IMR-90 (cell line): ENCODE results near the gene CLEC16A. TPM values are rescaled to one million over a fixed set of nuclear protein-coding genes. Genes with fewer than 3 reads are reported as not detected.

Source experiments
- ATAC-seq: fragments of 200-7000 bp; cut with Tn5 transposase; 2 replicates; pipeline ENCODE4 v1.9.1; 2020; ENCODE audit warnings: low read depth, mild to moderate bottlenecking, moderate library complexity
- BruUV-seq: library from RNA; stranded (reverse); fragments of 400-500 nt; replicated peaks from 2 replicates; lab custom pipeline; 2021; lab: Mats Ljungman, UMichigan
- CTCF ChIA-PET: fragments of 300-600 bp; formaldehyde crosslinking; extraction: SDS; loops from one replicate; lab custom pipeline; 2021; ENCODE audit warnings: antibody characterized with exemption; lab: Yijun Ruan, JAX
- POLR2A ChIA-PET: fragments of 300-600 bp; sonication (Branson Sonifier 250); formaldehyde crosslinking; loops from one replicate; lab custom pipeline; 2022; ENCODE audit warnings: antibody characterized with exemption; ENCODE audit not compliant: unreplicated experiment; lab: Charles Lee
- DNase-seq: peaks from one replicate; pipeline ENCODE4 v3.0.0; 2013
- H2AFZ ChIP-seq: replicated peaks from 2 replicates; pipeline ENCODE3; 2013; ENCODE audit warnings: low read length, mild to moderate bottlenecking; ENCODE audit not compliant: poor library complexity
- H2AK5ac ChIP-seq: 2 replicates; pipeline ENCODE4 v1.6.1; 2013; ENCODE audit warnings: low read depth, low read length, inconsistent platforms
- H2AK9ac ChIP-seq: replicated peaks from 2 replicates; pipeline ENCODE3; 2013; ENCODE audit warnings: mild to moderate bottlenecking, low read depth, low read length, moderate library complexity; ENCODE audit not compliant: poor library complexity
- H2BK120ac ChIP-seq: 2 replicates; pipeline ENCODE4 v1.6.1; 2013; ENCODE audit warnings: low read depth, low read length, inconsistent platforms
- H2BK15ac ChIP-seq: 3 replicates; pipeline ENCODE4 v1.6.1; 2013; ENCODE audit warnings: low read depth, low read length, inconsistent platforms
- H2BK20ac ChIP-seq: 2 replicates; pipeline ENCODE4 v1.6.1; 2013; ENCODE audit warnings: low read depth, mild to moderate bottlenecking, inconsistent platforms, low read length, moderate library complexity
- H2BK5ac ChIP-seq: 2 replicates; pipeline ENCODE4 v1.6.1; 2013; ENCODE audit warnings: mild to moderate bottlenecking, low read depth, low read length, inconsistent platforms; ENCODE audit not compliant: poor library complexity, severe bottlenecking
- H3K14ac ChIP-seq: replicated peaks from 2 replicates; pipeline ENCODE4 v1.6.1; 2013; ENCODE audit warnings: low read depth, low read length, inconsistent platforms
- H3K18ac ChIP-seq: 2 replicates; pipeline ENCODE4 v1.6.1; 2013; ENCODE audit warnings: low read depth, low read length, control low read depth
- H3K23ac ChIP-seq: 2 replicates; pipeline ENCODE4 v1.6.1; 2013; ENCODE audit warnings: low read depth, low read length, inconsistent platforms
- H3K27ac ChIP-seq: 2 replicates; pipeline ENCODE4 v1.5.1; 2013; ENCODE audit warnings: mild to moderate bottlenecking, control low read depth, low read length; ENCODE audit not compliant: insufficient read depth
- H3K27me3 ChIP-seq: 2 replicates; pipeline ENCODE4 v1.6.1; 2013; ENCODE audit warnings: low read length; ENCODE audit not compliant: control insufficient read depth, insufficient read depth
- H3K36me3 ChIP-seq: 2 replicates; pipeline ENCODE4 v1.6.1; 2013; ENCODE audit warnings: low read length, mixed read lengths; ENCODE audit not compliant: control insufficient read depth, insufficient read depth
- H3K4ac ChIP-seq: 2 replicates; pipeline ENCODE4 v1.6.1; 2013; ENCODE audit warnings: low read depth, low read length, inconsistent platforms
- H3K4me1 ChIP-seq: 2 replicates; pipeline ENCODE4 v1.6.1; 2013; ENCODE audit warnings: low read length, mixed read lengths; ENCODE audit not compliant: control insufficient read depth, insufficient read depth
- H3K4me2 ChIP-seq: 2 replicates; pipeline ENCODE4 v1.6.1; 2013; ENCODE audit warnings: low read depth, mild to moderate bottlenecking, control low read depth, low read length, moderate library complexity
- H3K4me3 ChIP-seq: 2 replicates; pipeline ENCODE4 v1.5.1; 2013; ENCODE audit warnings: low read depth, mild to moderate bottlenecking, control low read depth, low read length, moderate library complexity; ENCODE audit not compliant: insufficient read depth
- H3K56ac ChIP-seq: 2 replicates; pipeline ENCODE4 v1.6.1; 2013; ENCODE audit warnings: low read length, inconsistent platforms; ENCODE audit not compliant: insufficient read depth; ENCODE audit errors: extremely low read depth
- H3K79me1 ChIP-seq, 2 experiments: 2 replicates each; pipeline ENCODE4 v1.6.1; 2013; ENCODE audit warnings: low read length in 2 of 2, inconsistent platforms in 1 of 2, low read depth in 1 of 2
- H3K9ac ChIP-seq: 2 replicates; pipeline ENCODE4 v1.6.1; 2013; ENCODE audit warnings: low read depth, low read length, control low read depth
- H3K9me1 ChIP-seq: 2 replicates; pipeline ENCODE4 v1.6.1; 2013; ENCODE audit warnings: low read length, inconsistent platforms; ENCODE audit not compliant: insufficient read depth
- H3K9me3 ChIP-seq: 2 replicates; pipeline ENCODE4 v1.6.1; 2013; ENCODE audit warnings: low read length; ENCODE audit not compliant: control insufficient read depth, insufficient read depth
- H4K20me1 ChIP-seq: 2 replicates; pipeline ENCODE4 v1.6.1; 2013; ENCODE audit warnings: low read length, inconsistent platforms; ENCODE audit not compliant: insufficient read depth
- H4K5ac ChIP-seq: 2 replicates; pipeline ENCODE4 v1.6.1; 2013; ENCODE audit warnings: mild to moderate bottlenecking, low read depth, low read length, control low read depth
- H4K8ac ChIP-seq, 2 experiments: 2 replicates each; pipeline ENCODE4 v1.6.1; 2013; ENCODE audit warnings: low read depth in 2 of 2, low read length in 2 of 2, control low read depth in 1 of 2, inconsistent platforms in 1 of 2
- H4K91ac ChIP-seq: 2 replicates; pipeline ENCODE4 v1.6.1; 2013; ENCODE audit warnings: low read depth, low read length, inconsistent platforms; ENCODE audit not compliant: insufficient read depth
- BHLHE40 ChIP-seq: fragments of 150-350 bp; IDR thresholded peaks from 2 replicates; pipeline ENCODE4 v1.6.1; 2016; ENCODE audit warnings: mild to moderate bottlenecking, low read depth, low read length
- CEBPB ChIP-seq: IDR thresholded peaks from 2 replicates; pipeline ENCODE4 v1.6.1; 2012; ENCODE audit warnings: low read depth, low read length, improper control_type of control experiment
- CHD1 ChIP-seq: IDR thresholded peaks from 2 replicates; pipeline ENCODE4 v1.6.1; 2012; ENCODE audit warnings: low read depth, low read length, improper control_type of control experiment
- ELK1 ChIP-seq: fragments of 150-350 bp; IDR thresholded peaks from 2 replicates; pipeline ENCODE4 v1.6.1; 2016; ENCODE audit warnings: low read depth, mild to moderate bottlenecking, low read length, moderate library complexity, borderline replicate concordance
- MAFK ChIP-seq: IDR thresholded peaks from 2 replicates; pipeline ENCODE4 v1.6.1; 2012; ENCODE audit warnings: low read depth, low read length, improper control_type of control experiment
- MAZ ChIP-seq: IDR thresholded peaks from 2 replicates; pipeline ENCODE4 v1.6.1; 2012; ENCODE audit warnings: low read depth, mild to moderate bottlenecking, low read length, improper control_type of control experiment, moderate library complexity, borderline replicate concordance
- NFE2L2 ChIP-seq: fragments of 150-350 bp; IDR thresholded peaks from 2 replicates; pipeline ENCODE4 v1.6.1; 2016; ENCODE audit warnings: low read depth, mild to moderate bottlenecking, low read length
- RAD21 ChIP-seq: IDR thresholded peaks from 2 replicates; pipeline ENCODE4 v1.6.1; 2012; ENCODE audit warnings: low read length, improper control_type of control experiment
- RFX5 ChIP-seq: IDR thresholded peaks from 2 replicates; pipeline ENCODE4 v1.8.0; 2012; ENCODE audit warnings: low read depth, mild to moderate bottlenecking, low read length, moderate library complexity
- WGBS, 2 experiments: methylation state at CpG; one replicate each; pipeline versions ENCODE4 v1.1.5 to v1.1.7; 2013; ENCODE audit warnings: missing lambda C conversion rate in 2 of 2; ENCODE audit not compliant: insufficient read length in 1 of 2; ENCODE audit errors: extremely low coverage in 2 of 2; 5-methylcytosine and 5-hydroxymethylcytosine counted together
- dilution Hi-C: fragments of 300-500 bp; cut with HindIII; formaldehyde crosslinking; loops from one replicate; pipeline ENCODE4 v1.14.3; 2018; ENCODE audit warnings: low sequenced_read_pairs; ENCODE audit not compliant: unreplicated experiment
- in situ Hi-C: fragments of 300-500 bp; cut with MboI; formaldehyde crosslinking; loops from 3 replicates; pipeline ENCODE4 v1.14.3; 2019; ENCODE audit warnings: low sequenced_read_pairs, inconsistent platforms, mixed read lengths
- intact Hi-C: fragments of 100-400 bp; cut with micrococcal nuclease; formaldehyde crosslinking; loops from 2 replicates; pipeline ENCODE4 v1.10.0; 2022
- polyA plus RNA-seq, 3 experiments: library from polyadenylated mRNA; depleted of rRNA; stranded (reverse); fragments of >200 nt; gene quantifications; 2 replicates each; pipeline ENCODE4 v1.2.3, GENCODE V29; 2012; ENCODE audit warnings: low replicate concordance in 1 of 3
- total RNA-seq: library from RNA; depleted of rRNA; stranded (reverse); fragments of >200 nt; gene quantifications from 2 replicates; pipeline ENCODE4 v1.2.3, GENCODE V29; 2012
- TF ChIP-seq, protein P1 (sequence below): conservative IDR thresholded peaks from 2 replicates; pipeline ENCODE4 v1.5.1; 2012; ENCODE audit warnings: mild to moderate bottlenecking, low read depth, low read length, improper control_type of control experiment

Gene CLEC16A
- total and polyA plus RNA-seq, 2 of the 4 experiments (the other 2 are of a cell fraction) = 15.9 to 16.5 TPM

- Histone ChIP-seq H2BK20ac (no peak overlapping the region), H2AK5ac (no peak overlapping the region), H3K23ac (no peak overlapping the region), H3K9me1 (peaks cover 6% of the 10 kb centered on the region), H3K36me3 (peaks cover 31% of the 10 kb centered on the region), H3K79me1 (peaks cover 0 to 7% of the 10 kb centered on the region in 2 experiments; a peak in 1 of 4 replicates), H2BK5ac (no peak overlapping the region), H2BK15ac (no peak overlapping the region), H3K4me1 (peaks cover 1% of the 10 kb centered on the region; the same call in 1 of the 2 replicates), H4K20me1 (no peaks in the 10 kb centered on the region), H3K9me3 (no peaks in the 10 kb centered on the region; the same call in 1 of the 2 replicates), H4K91ac (no peak overlapping the region), H4K8ac (no peak overlapping the region), H3K4ac (no peak overlapping the region), H2AFZ (no peak overlapping the region), H3K14ac (no peak overlapping the region), H3K4me2 (no peak overlapping the region), H3K4me3 (no peak overlapping the region), H4K5ac (no peak overlapping the region; the same call in 1 of the 2 replicates), H2AK9ac (no peak overlapping the region), H3K9ac (no peak overlapping the region), H2BK120ac (no peak overlapping the region), H3K18ac (no peak overlapping the region), H3K27ac (no peak overlapping the region), H3K56ac (no peak overlapping the region), H3K27me3 (no peaks in the 10 kb centered on the region)
- intact Hi-C loops (no loop called here), dilution Hi-C loops (no loop called here), in situ Hi-C loops (no loop called here)
- POLR2A ChIA-PET = no interaction called here
- TF ChIP-seq MAFK (no peak), RFX5 (no peak), ELK1 (no peak), CEBPB (no peak), MAZ (no peak), BHLHE40 (no peak), CHD1 (no peak), RAD21 (no peak), NFE2L2 (no peak)
- TF ChIP-seq, protein P1, sequence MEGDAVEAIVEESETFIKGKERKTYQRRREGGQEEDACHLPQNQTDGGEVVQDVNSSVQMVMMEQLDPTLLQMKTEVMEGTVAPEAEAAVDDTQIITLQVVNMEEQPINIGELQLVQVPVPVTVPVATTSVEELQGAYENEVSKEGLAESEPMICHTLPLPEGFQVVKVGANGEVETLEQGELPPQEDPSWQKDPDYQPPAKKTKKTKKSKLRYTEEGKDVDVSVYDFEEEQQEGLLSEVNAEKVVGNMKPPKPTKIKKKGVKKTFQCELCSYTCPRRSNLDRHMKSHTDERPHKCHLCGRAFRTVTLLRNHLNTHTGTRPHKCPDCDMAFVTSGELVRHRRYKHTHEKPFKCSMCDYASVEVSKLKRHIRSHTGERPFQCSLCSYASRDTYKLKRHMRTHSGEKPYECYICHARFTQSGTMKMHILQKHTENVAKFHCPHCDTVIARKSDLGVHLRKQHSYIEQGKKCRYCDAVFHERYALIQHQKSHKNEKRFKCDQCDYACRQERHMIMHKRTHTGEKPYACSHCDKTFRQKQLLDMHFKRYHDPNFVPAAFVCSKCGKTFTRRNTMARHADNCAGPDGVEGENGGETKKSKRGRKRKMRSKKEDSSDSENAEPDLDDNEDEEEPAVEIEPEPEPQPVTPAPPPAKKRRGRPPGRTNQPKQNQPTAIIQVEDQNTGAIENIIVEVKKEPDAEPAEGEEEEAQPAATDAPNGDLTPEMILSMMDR = no peak
- CTCF ChIA-PET = no interaction called here
- WGBS, 2 experiments = 76% methylated on average over 3 of the region's 8 CpGs; no CpG with 5 or more reads in 1 of the 2 experiments
- BruUV-seq = no TSS peak
- no peak for DNase-seq
- ATAC-seq = no peak
Measured at GRCh38 chr16:11039726-11040125, 95.4 kb downstream of the CLEC16A start.
